PC-3 (cell line): ENCODE results near the gene PASK.

Experiments used
- CTCF ChIP-seq: fragments of 300-600 bp; sonication (generic); conservative IDR thresholded peaks from 2 replicates; pipeline ENCODE4 v1.5.1; 2017; ENCODE audit warnings: antibody characterized with exemption, low read depth, mild to moderate bottlenecking, low read length
- EZH2 ChIP-seq: fragments of 300-600 bp; sonication (generic); IDR thresholded peaks from one replicate; pipeline ENCODE4 v1.6.1; 2017; ENCODE audit warnings: antibody characterized with exemption, mild to moderate bottlenecking, low read length; ENCODE audit not compliant: unreplicated experiment
- EZH2phosphoT487 ChIP-seq: fragments of 300-600 bp; sonication (generic); IDR thresholded peaks from 2 replicates; pipeline ENCODE4 v1.6.1; 2018; ENCODE audit warnings: mild to moderate bottlenecking, antibody characterized with exemption, low read length, borderline replicate concordance

- TF ChIP-seq CTCF (no peak), EZH2phosphoT487 (no peak), EZH2 (no peak)
Observed at GRCh38 chr2:241108271-241109209, 40.7 kb downstream of the PASK start.
